ENCODE measurements around the gene CSK.

The CSK gene

GRCh38 chr15:74799856-74800558 lies 18.1 kb downstream of the CSK start:
- Mint-ChIP-seq H3K4me1 (ENCODE audit: low read depth) (peaks cover 57% of the 10 kb centered on the region), H3K36me3 (ENCODE audit: low read depth) (peaks cover 59% of the 10 kb centered on the region), H3K9me3 (no peaks in the 10 kb centered on the region), H3K4me3 (peak overlapping the region; percentile 10), H3K27me3 (no peaks in the 10 kb centered on the region), H3K27ac (peak overlapping the region; percentile 72)

- Mint-ChIP-seq H3K36me3 (ENCODE audit: low read depth) (peaks cover 56% of the 10 kb centered on the region), H3K27ac (no peak overlapping the region), H3K4me1 (ENCODE audit: low read depth) (peaks cover 52% of the 10 kb centered on the region), H3K4me3 (no peak overlapping the region), H3K9me3 (no peaks in the 10 kb centered on the region), H3K27me3 (no peaks in the 10 kb centered on the region)
Measured at GRCh38 chr15:74800559-74801094, 18.7 kb downstream of the CSK start.

- Mint-ChIP-seq H3K4me1 (ENCODE audit: low read depth) (peaks cover 48% of the 10 kb centered on the region), H3K27ac (peak overlapping the region; percentile 36), H3K4me3 (no peak overlapping the region), H3K27me3 (no peaks in the 10 kb centered on the region), H3K9me3 (no peaks in the 10 kb centered on the region), H3K36me3 (ENCODE audit: low read depth) (peaks cover 50% of the 10 kb centered on the region)
Measured at GRCh38 chr15:74801311-74801997, 19.6 kb downstream of the CSK start.

GRCh38 chr15:74802290-74802689 lies 20.4 kb downstream of the CSK start:
- no peaks in the 10 kb centered on the region for H3K9me3 Mint-ChIP-seq
- no peak overlapping the region for H3K27ac Mint-ChIP-seq
- no peaks in the 10 kb centered on the region for H3K27me3 Mint-ChIP-seq
- H3K4me1 Mint-ChIP-seq (ENCODE audit: low read depth) = peaks cover 51% of the 10 kb centered on the region
- H3K4me3 Mint-ChIP-seq = no peak overlapping the region
- H3K36me3 Mint-ChIP-seq (ENCODE audit: low read depth) = peaks cover 48% of the 10 kb centered on the region

GRCh38 chr15:74802862-74803447 lies 21.1 kb downstream of the CSK start:
- Mint-ChIP-seq H3K36me3 (ENCODE audit: low read depth) (peaks cover 47% of the 10 kb centered on the region), H3K9me3 (no peaks in the 10 kb centered on the region)

GRCh38 chr15:74804935-74805334 lies 23.1 kb downstream of the CSK start:
- no peaks in the 10 kb centered on the region for H3K9me3 Mint-ChIP-seq
- peaks cover 43% of the 10 kb centered on the region for H3K4me1 Mint-ChIP-seq (ENCODE audit: low read depth)
- H3K27me3 Mint-ChIP-seq = no peaks in the 10 kb centered on the region
- peak overlapping the region; percentile 43 for H3K27ac Mint-ChIP-seq
- no peak overlapping the region for H3K4me3 Mint-ChIP-seq
- peaks cover 36% of the 10 kb centered on the region for H3K36me3 Mint-ChIP-seq (ENCODE audit: low read depth)

More at GRCh38 chr15:74802862-74803447, 21.1 kb downstream of the CSK start:
- Mint-ChIP-seq H3K27me3 (no peaks in the 10 kb centered on the region), H3K27ac (no peak overlapping the region), H3K4me1 (ENCODE audit: low read depth) (peaks cover 48% of the 10 kb centered on the region), H3K4me3 (no peak overlapping the region)

- no peaks in the 10 kb centered on the region for H3K27me3 Mint-ChIP-seq
- H3K27ac Mint-ChIP-seq = peak overlapping the region; percentile 41
- H3K36me3 Mint-ChIP-seq (ENCODE audit: low read depth) = peaks cover 17% of the 10 kb centered on the region
- no peak overlapping the region for H3K4me3 Mint-ChIP-seq
- peaks cover 39% of the 10 kb centered on the region for H3K4me1 Mint-ChIP-seq (ENCODE audit: low read depth)
- H3K9me3 Mint-ChIP-seq = no peaks in the 10 kb centered on the region
Measured at GRCh38 chr15:74807282-74807681, 25.4 kb downstream of the CSK start.

GRCh38 chr15:74808078-74808839 lies 26.4 kb downstream of the CSK start:
- peaks cover 39% of the 10 kb centered on the region for H3K4me1 Mint-ChIP-seq (ENCODE audit: low read depth)
- no peak overlapping the region for H3K4me3 Mint-ChIP-seq
- peak overlapping the region; percentile 66 for H3K27ac Mint-ChIP-seq
- peaks cover 13% of the 10 kb centered on the region for H3K36me3 Mint-ChIP-seq (ENCODE audit: low read depth)
- H3K9me3 Mint-ChIP-seq = no peaks in the 10 kb centered on the region
- no peaks in the 10 kb centered on the region for H3K27me3 Mint-ChIP-seq

GRCh38 chr15:74808840-74809229 lies 27.0 kb downstream of the CSK start:
- peaks cover 11% of the 10 kb centered on the region for H3K36me3 Mint-ChIP-seq (ENCODE audit: low read depth)
- H3K27ac Mint-ChIP-seq = no peak overlapping the region
- no peak overlapping the region for H3K4me3 Mint-ChIP-seq
- no peaks in the 10 kb centered on the region for H3K27me3 Mint-ChIP-seq
- peaks cover 38% of the 10 kb centered on the region for H3K4me1 Mint-ChIP-seq (ENCODE audit: low read depth)
- no peaks in the 10 kb centered on the region for H3K9me3 Mint-ChIP-seq

- Mint-ChIP-seq H3K4me1 (ENCODE audit: low read depth) (peaks cover 34% of the 10 kb centered on the region), H3K4me3 (no peak overlapping the region), H3K36me3 (ENCODE audit: low read depth) (peaks cover 7% of the 10 kb centered on the region), H3K9me3 (no peaks in the 10 kb centered on the region), H3K27ac (no peak overlapping the region), H3K27me3 (no peaks in the 10 kb centered on the region)
Measured at GRCh38 chr15:74809242-74809641, 27.4 kb downstream of the CSK start.

GRCh38 chr15:74809956-74810355 lies 28.1 kb downstream of the CSK start:
- H3K36me3 Mint-ChIP-seq (ENCODE audit: low read depth) = peaks cover 1% of the 10 kb centered on the region
- no peaks in the 10 kb centered on the region for H3K27me3 Mint-ChIP-seq
- peaks cover 31% of the 10 kb centered on the region for H3K4me1 Mint-ChIP-seq (ENCODE audit: low read depth)
- no peaks in the 10 kb centered on the region for H3K9me3 Mint-ChIP-seq
- H3K4me3 Mint-ChIP-seq = no peak overlapping the region
- H3K27ac Mint-ChIP-seq = no peak overlapping the region

- H3K27me3 Mint-ChIP-seq = no peaks in the 10 kb centered on the region
- peaks cover 17% of the 10 kb centered on the region for H3K4me1 Mint-ChIP-seq (ENCODE audit: low read depth)
- no peak within 1 kb of the TSS for H3K4me3 Mint-ChIP-seq
- H3K36me3 Mint-ChIP-seq (ENCODE audit: low read depth) = no peaks in the 10 kb centered on the region
- H3K27ac Mint-ChIP-seq = no peak within 1 kb of the TSS
- no peaks in the 10 kb centered on the region for H3K9me3 Mint-ChIP-seq
Measured at GRCh38 chr15:74812533-74812932, 30.7 kb downstream of the CSK start, which contains the start of gene LMAN1L. LMAN1L (plus strand) TSS chr15:74812835; CDS start chr15:74812855, 20 bp downstream.

- Mint-ChIP-seq H3K27ac (no peak overlapping the region), H3K9me3 (no peaks in the 10 kb centered on the region), H3K36me3 (ENCODE audit: low read depth) (no peaks in the 10 kb centered on the region), H3K27me3 (no peaks in the 10 kb centered on the region), H3K4me3 (no peak overlapping the region), H3K4me1 (ENCODE audit: low read depth) (peaks cover 14% of the 10 kb centered on the region)
Measured at GRCh38 chr15:74815121-74815934, 33.4 kb downstream of the CSK start.

- H3K27ac Mint-ChIP-seq = no peak overlapping the region
Measured at GRCh38 chr15:74815961-74816360, 34.1 kb downstream of the CSK start.

More at GRCh38 chr15:74815961-74816360, 34.1 kb downstream of the CSK start:
- no peaks in the 10 kb centered on the region for H3K36me3 Mint-ChIP-seq (ENCODE audit: low read depth)
- H3K9me3 Mint-ChIP-seq = no peaks in the 10 kb centered on the region
- H3K27me3 Mint-ChIP-seq = no peaks in the 10 kb centered on the region
- no peak overlapping the region for H3K4me3 Mint-ChIP-seq
- H3K4me1 Mint-ChIP-seq (ENCODE audit: low read depth) = peaks cover 14% of the 10 kb centered on the region

All from stimulated activated naive CD8-positive, alpha-beta T cell treated with anti-CD3 and anti-CD28 coated beads, Interleukin-15, Interleukin-2, amounts not matched to agents 100 ng/mL and 50 ng/mL, for 24 hours (primary cell).